DMS153 (cell line): ENCODE measurements around the gene KRTAP6-3.

Experiments used
- DNase-seq: peaks from one replicate; lab custom pipeline; 2025; lab: John Stamatoyannopoulos, UW

The KRTAP6-3 gene

GRCh38 chr21:30625449-30626165, 33.4 kb downstream of the KRTAP6-3 start:
- no peak for DNase-seq

- no peak for DNase-seq
Observed at GRCh38 chr21:30628109-30628508, 35.9 kb downstream of the KRTAP6-3 start.

GRCh38 chr21:30629200-30629599, 37.0 kb downstream of the KRTAP6-3 start:
- no peak for DNase-seq

- no peak for DNase-seq
Observed at GRCh38 chr21:30634906-30635305, 42.7 kb downstream of the KRTAP6-3 start, which contains the start of gene KRTAP20-2. KRTAP20-2 (plus strand) TSS chr21:30635206; CDS start chr21:30635264, 58 bp downstream.

GRCh38 chr21:30638686-30639085, 46.4 kb downstream of the KRTAP6-3 start:
- DNase-seq: no peak

- no peak for DNase-seq
Observed at GRCh38 chr21:30642564-30642963, 50.3 kb downstream of the KRTAP6-3 start, which contains the start of gene KRTAP20-3. KRTAP20-3 (plus strand) TSS chr21:30642864.
